ENCODE results near the gene MORC3. TPM values are rescaled to one million over a fixed set of nuclear protein-coding genes. Genes with fewer than 3 reads are reported as not detected.

Gene MORC3
- total RNA-seq, 1 donor from 2014 or later = 29.2 TPM

- Histone ChIP-seq H3K27ac (ENCODE audit: low read depth, low read length) (no peak overlapping the region), H3K9ac (ENCODE audit: low read length) (no peak overlapping the region), H3K36me3 (ENCODE audit: insufficient read depth, low read length) (peaks cover 40% of the 10 kb centered on the region), H3K27me3 (ENCODE audit: insufficient read depth, low read length) (no peaks in the 10 kb centered on the region), H3K79me2 (ENCODE audit: insufficient read depth, low read length) (peaks cover 35% of the 10 kb centered on the region), H2AFZ (ENCODE audit: low read depth, low read length) (no peak overlapping the region), H3K4me3 (ENCODE audit: insufficient read depth, low read depth, low read length) (no peak overlapping the region), H3K4me1 (ENCODE audit: insufficient read depth, low read length) (no peaks in the 10 kb centered on the region), H3K9me3 (ENCODE audit: insufficient read depth, low read depth, low read length) (no peaks in the 10 kb centered on the region), H3K4me2 (ENCODE audit: low read length) (no peak overlapping the region), H4K20me1 (ENCODE audit: insufficient read depth, low read length) (peaks cover 5% of the 10 kb centered on the region)
- TF ChIP-seq EZH2 (IDR thresholded peaks at IDR 0.05; ENCODE audit: insufficient read depth, low read length) = no peak
- TF ChIP-seq CTCF (IDR thresholded peaks at IDR 0.05; ENCODE audit: insufficient read depth, low read depth, low read length) = no peak
- H3K4me1 Mint-ChIP-seq (ENCODE audit: low read depth, unreplicated experiment) = no peaks in the 10 kb centered on the region
- no peak overlapping the region for H3K4me3 Mint-ChIP-seq (ENCODE audit: unreplicated experiment)
- H3K9me3 Mint-ChIP-seq (ENCODE audit: unreplicated experiment) = no peaks in the 10 kb centered on the region
- no peak for FAIRE-seq
- no peaks in the 10 kb centered on the region for H3K27me3 Mint-ChIP-seq (ENCODE audit: low read depth, unreplicated experiment)
- no peak for DNase-seq (ENCODE audit: low read depth)
- H3K36me3 Mint-ChIP-seq (ENCODE audit: low read depth, unreplicated experiment) = peaks cover 9% of the 10 kb centered on the region
- H3K27ac Mint-ChIP-seq (ENCODE audit: unreplicated experiment) = no peak overlapping the region
Observed at GRCh38 chr21:36355868-36356267, 35.9 kb downstream of the MORC3 start.

- H3K4me1 Mint-ChIP-seq (ENCODE audit: low read depth, unreplicated experiment) = no peaks in the 10 kb centered on the region
- no peak overlapping the region for H3K27ac Mint-ChIP-seq (ENCODE audit: unreplicated experiment)
- no peak overlapping the region for H3K9ac ChIP-seq (ENCODE audit: low read length)
- no peak overlapping the region for H3K4me2 ChIP-seq (ENCODE audit: low read length)
- no peak overlapping the region for H3K4me3 ChIP-seq (ENCODE audit: insufficient read depth, low read depth, low read length)
- H2AFZ ChIP-seq (ENCODE audit: low read depth, low read length) = no peak overlapping the region
- H3K27ac ChIP-seq (ENCODE audit: low read depth, low read length) = no peak overlapping the region
- no peaks in the 10 kb centered on the region for H3K9me3 Mint-ChIP-seq (ENCODE audit: unreplicated experiment)
- H4K20me1 ChIP-seq (ENCODE audit: insufficient read depth, low read length) = peaks cover 9% of the 10 kb centered on the region
- no peak overlapping the region for H3K4me3 Mint-ChIP-seq (ENCODE audit: unreplicated experiment)
- peaks cover 17% of the 10 kb centered on the region for H3K36me3 Mint-ChIP-seq (ENCODE audit: low read depth, unreplicated experiment)
- peaks cover 17% of the 10 kb centered on the region for H3K79me2 ChIP-seq (ENCODE audit: insufficient read depth, low read length)
- H3K9me3 ChIP-seq (ENCODE audit: insufficient read depth, low read depth, low read length) = no peaks in the 10 kb centered on the region
- H3K4me1 ChIP-seq (ENCODE audit: insufficient read depth, low read length) = no peaks in the 10 kb centered on the region
- no peaks in the 10 kb centered on the region for H3K27me3 Mint-ChIP-seq (ENCODE audit: low read depth, unreplicated experiment)
- no peak for DNase-seq (ENCODE audit: low read depth)
- peaks cover 51% of the 10 kb centered on the region for H3K36me3 ChIP-seq (ENCODE audit: insufficient read depth, low read length)
- no peak for FAIRE-seq
- TF ChIP-seq CTCF (IDR thresholded peaks at IDR 0.05; ENCODE audit: insufficient read depth, low read depth, low read length) = no peak
- no peak for TF ChIP-seq EZH2 (IDR thresholded peaks at IDR 0.05; ENCODE audit: insufficient read depth, low read length)
- H3K27me3 ChIP-seq (ENCODE audit: insufficient read depth, low read length) = no peaks in the 10 kb centered on the region
Observed at GRCh38 chr21:36359185-36359584, 39.2 kb downstream of the MORC3 start.

GRCh38 chr21:36369064-36369685, 49.2 kb downstream of the MORC3 start:
- Histone ChIP-seq H3K9me3 (ENCODE audit: insufficient read depth, low read depth, low read length) (no peaks in the 10 kb centered on the region), H3K9ac (ENCODE audit: low read length) (no peak overlapping the region), H3K27me3 (ENCODE audit: insufficient read depth, low read length) (no peaks in the 10 kb centered on the region), H3K4me2 (ENCODE audit: low read length) (no peak overlapping the region), H3K4me3 (ENCODE audit: insufficient read depth, low read depth, low read length) (no peak overlapping the region), H3K27ac (ENCODE audit: low read depth, low read length) (no peak overlapping the region), H3K79me2 (ENCODE audit: insufficient read depth, low read length) (peaks cover 6% of the 10 kb centered on the region), H3K4me1 (ENCODE audit: insufficient read depth, low read length) (no peaks in the 10 kb centered on the region), H2AFZ (ENCODE audit: low read depth, low read length) (no peak overlapping the region), H4K20me1 (ENCODE audit: insufficient read depth, low read length) (peaks cover 4% of the 10 kb centered on the region), H3K36me3 (ENCODE audit: insufficient read depth, low read length) (peaks cover 66% of the 10 kb centered on the region)
- Mint-ChIP-seq H3K9me3 (ENCODE audit: unreplicated experiment) (no peaks in the 10 kb centered on the region), H3K27ac (ENCODE audit: unreplicated experiment) (no peak overlapping the region), H3K4me1 (ENCODE audit: low read depth, unreplicated experiment) (no peaks in the 10 kb centered on the region), H3K27me3 (ENCODE audit: low read depth, unreplicated experiment) (no peaks in the 10 kb centered on the region), H3K36me3 (ENCODE audit: low read depth, unreplicated experiment) (peaks cover 19% of the 10 kb centered on the region), H3K4me3 (ENCODE audit: unreplicated experiment) (no peak overlapping the region)
- TF ChIP-seq CTCF (IDR thresholded peaks at IDR 0.05; ENCODE audit: insufficient read depth, low read depth, low read length) (no peak), EZH2 (IDR thresholded peaks at IDR 0.05; ENCODE audit: insufficient read depth, low read length) (no peak)
- FAIRE-seq (no peak), DNase-seq (ENCODE audit: low read depth) (no peak)

All from astrocyte (in vitro differentiated cells and primary cell).